Subcutaneous abdominal adipose tissue (tissue), 5 donors: ENCODE measurements around the gene LYRM4.
"Not testable (repeated sequence)": the region's sequence is repeated elsewhere in the genome, so short reads cannot be mapped to it uniquely, and the experiment has no call there.

Experiments used
- H3K27ac ChIP-seq: one replicate; pipeline ENCODE4 v1.7.0; 2013; ENCODE audit warnings: low read depth, mild to moderate bottlenecking, inconsistent platforms, low read length, moderate library complexity
- H3K27me3 ChIP-seq, 5 donors: one replicate each; pipeline ENCODE4 v1.7.0; 2013; ENCODE audit warnings: low read length in 5 of 5, inconsistent platforms in 1 of 5; ENCODE audit not compliant: control insufficient read depth in 5 of 5, insufficient read depth in 4 of 5
- H3K36me3 ChIP-seq, 5 donors: one replicate each; pipeline ENCODE4 v1.7.0; 2013; ENCODE audit warnings: low read length in 5 of 5; ENCODE audit not compliant: control insufficient read depth in 5 of 5, insufficient read depth in 5 of 5
- H3K4me1 ChIP-seq, 5 donors: one replicate each; pipeline ENCODE4 v1.7.0; 2013; ENCODE audit warnings: low read length in 5 of 5, mild to moderate bottlenecking in 3 of 5, moderate library complexity in 1 of 5; ENCODE audit not compliant: control insufficient read depth in 5 of 5, insufficient read depth in 5 of 5
- H3K4me3 ChIP-seq, 5 donors: one replicate each; pipeline ENCODE4 v1.7.0; 2013; ENCODE audit warnings: low read length in 5 of 5, low read depth in 1 of 5
- H3K9ac ChIP-seq, 5 donors: one replicate each; pipeline ENCODE4 v1.7.0; 2013; ENCODE audit warnings: low read length in 5 of 5, mild to moderate bottlenecking in 4 of 5, moderate library complexity in 3 of 5
- H3K9me3 ChIP-seq, 5 donors: one replicate each; pipeline ENCODE4 v1.7.0; 2013; ENCODE audit warnings: low read length in 5 of 5; ENCODE audit not compliant: control insufficient read depth in 5 of 5
- donor health status: healthy.
- donor health status: healthy.
- donor health status: healthy.
- donor health status: healthy.
- donor health status: healthy.

Gene LYRM4

GRCh38 chr6:5121479-5121878, 139.3 kb downstream of the LYRM4 start:
- no peaks in the 10 kb centered on the region for H3K27me3 ChIP-seq
- no peak overlapping the region for H3K4me3 ChIP-seq
- H3K9me3 ChIP-seq: no peaks in the 10 kb centered on the region
- no peak overlapping the region for H3K27ac ChIP-seq
- H3K36me3 ChIP-seq: peaks cover 0 to 6% (median 0%) of the 10 kb centered on the region in 5 donors
- H3K4me1 ChIP-seq: peaks cover 0 to 31% (median 9%) of the 10 kb centered on the region in 5 donors
- H3K9ac ChIP-seq: no peak overlapping the region

GRCh38 chr6:5120543-5120942, 140.2 kb downstream of the LYRM4 start:
- peaks cover 0 to 28% (median 6%) of the 10 kb centered on the region in 5 donors for H3K4me1 ChIP-seq
- not testable (repeated sequence) for H3K27ac ChIP-seq, H3K9me3 ChIP-seq, H3K9ac ChIP-seq, H3K36me3 ChIP-seq, H3K27me3 ChIP-seq, H3K4me3 ChIP-seq

GRCh38 chr6:5120011-5120410, 140.7 kb downstream of the LYRM4 start:
- Histone ChIP-seq H3K4me1 (peaks cover 0 to 24% (median 2%) of the 10 kb centered on the region in 5 donors), H3K27ac (no peak overlapping the region), H3K9ac (no peak overlapping the region), H3K4me3 (no peak overlapping the region), H3K36me3 (peaks cover 0 to 6% (median 0%) of the 10 kb centered on the region in 5 donors), H3K9me3 (no peaks in the 10 kb centered on the region), H3K27me3 (no peaks in the 10 kb centered on the region)

GRCh38 chr6:5119090-5119951, 141.4 kb downstream of the LYRM4 start:
- Histone ChIP-seq H3K4me1 (peaks cover 0 to 22% (median 0%) of the 10 kb centered on the region in 5 donors), H3K4me3 (no peak overlapping the region), H3K27ac (no peak overlapping the region), H3K27me3 (no peaks in the 10 kb centered on the region), H3K9me3 (no peaks in the 10 kb centered on the region), H3K36me3 (peaks cover 0 to 6% (median 0%) of the 10 kb centered on the region in 5 donors), H3K9ac (no peak overlapping the region)

- no peak overlapping the region for H3K9ac ChIP-seq
- peaks cover 0 to 13% (median 10%) of the 10 kb centered on the region in 5 donors for H3K36me3 ChIP-seq
- H3K4me3 ChIP-seq: no peak overlapping the region
These were observed 144.3 kb downstream of the LYRM4 start for GRCh38 chr6:5116243-5116991.

GRCh38 chr6:5115168-5115567, 145.6 kb downstream of the LYRM4 start:
- no peak overlapping the region for H3K4me3 ChIP-seq
- no peak overlapping the region for H3K27ac ChIP-seq
- H3K36me3 ChIP-seq: peaks cover 0 to 22% (median 17%) of the 10 kb centered on the region in 5 donors
- H3K4me1 ChIP-seq: peaks cover 0 to 4% (median 0%) of the 10 kb centered on the region in 5 donors
- no peaks in the 10 kb centered on the region for H3K27me3 ChIP-seq
- H3K9ac ChIP-seq: no peak overlapping the region
- no peaks in the 10 kb centered on the region for H3K9me3 ChIP-seq

More at GRCh38 chr6:5116243-5116991, 144.3 kb downstream of the LYRM4 start:
- H3K9me3 ChIP-seq: no peaks in the 10 kb centered on the region
- H3K27me3 ChIP-seq: no peaks in the 10 kb centered on the region
- no peak overlapping the region for H3K27ac ChIP-seq
- H3K4me1 ChIP-seq: peaks cover 0 to 8% (median 0%) of the 10 kb centered on the region in 5 donors

- Histone ChIP-seq H3K27me3 (no peaks in the 10 kb centered on the region), H3K4me3 (no peak overlapping the region), H3K4me1 (peaks cover 0 to 4% (median 0%) of the 10 kb centered on the region in 5 donors), H3K9me3 (no peaks in the 10 kb centered on the region), H3K9ac (no peak overlapping the region), H3K27ac (no peak overlapping the region), H3K36me3 (peaks cover 0 to 36% (median 21%) of the 10 kb centered on the region in 5 donors)
These were observed 147.7 kb downstream of the LYRM4 start for GRCh38 chr6:5113096-5113495.

GRCh38 chr6:5112066-5112799, 148.5 kb downstream of the LYRM4 start:
- no peaks in the 10 kb centered on the region for H3K27me3 ChIP-seq
- H3K9ac ChIP-seq: no peak overlapping the region
- no peaks in the 10 kb centered on the region for H3K9me3 ChIP-seq
- H3K4me1 ChIP-seq: peaks cover 0 to 4% (median 0%) of the 10 kb centered on the region in 5 donors
- H3K4me3 ChIP-seq: no peak overlapping the region
- H3K36me3 ChIP-seq: peaks cover 0 to 39% (median 21%) of the 10 kb centered on the region in 5 donors
- H3K27ac ChIP-seq: no peak overlapping the region

GRCh38 chr6:5111626-5112025, 149.1 kb downstream of the LYRM4 start:
- Histone ChIP-seq H3K4me3 (no peak overlapping the region), H3K27ac (no peak overlapping the region), H3K36me3 (peaks cover 0 to 40% (median 21%) of the 10 kb centered on the region in 5 donors), H3K27me3 (no peaks in the 10 kb centered on the region), H3K9ac (no peak overlapping the region), H3K4me1 (no peaks in the 10 kb centered on the region), H3K9me3 (no peaks in the 10 kb centered on the region)
